Upper lobe of left lung (tissue), 4 donors: ENCODE results near the gene GBF1.
A peak's percentile ranks its signal among the peaks of the same experiment; 100 is the strongest.

Experiments
- CTCF ChIP-seq, 6 experiments: fragments of 450-650 bp in 4 of 6; fragments of 200-600 bp in 2 of 6; sonication (generic) in 2 of 6; IDR thresholded peaks; one replicate each; pipeline ENCODE4 v1.5.1; 2016 to 2019; ENCODE audit warnings: antibody characterized with exemption in 6 of 6
- EP300 ChIP-seq, 4 donors: sonication (generic); formaldehyde crosslinking; IDR thresholded peaks; one replicate each; pipeline ENCODE4 v1.5.1; 2017; ENCODE audit warnings: antibody characterized with exemption in 4 of 4, control low read depth in 2 of 4
- POLR2A ChIP-seq, 4 donors: fragments of 450-650 bp; IDR thresholded peaks; one replicate each; pipeline ENCODE4 v1.5.1; 2016 to 2017; ENCODE audit warnings: antibody characterized with exemption in 4 of 4, mild to moderate bottlenecking in 2 of 4
- POLR2AphosphoS5 ChIP-seq, 2 donors: sonication (generic); formaldehyde crosslinking; IDR thresholded peaks; one replicate each; pipeline ENCODE4 v1.5.1; 2017; ENCODE audit warnings: antibody characterized with exemption in 2 of 2

DNA sequence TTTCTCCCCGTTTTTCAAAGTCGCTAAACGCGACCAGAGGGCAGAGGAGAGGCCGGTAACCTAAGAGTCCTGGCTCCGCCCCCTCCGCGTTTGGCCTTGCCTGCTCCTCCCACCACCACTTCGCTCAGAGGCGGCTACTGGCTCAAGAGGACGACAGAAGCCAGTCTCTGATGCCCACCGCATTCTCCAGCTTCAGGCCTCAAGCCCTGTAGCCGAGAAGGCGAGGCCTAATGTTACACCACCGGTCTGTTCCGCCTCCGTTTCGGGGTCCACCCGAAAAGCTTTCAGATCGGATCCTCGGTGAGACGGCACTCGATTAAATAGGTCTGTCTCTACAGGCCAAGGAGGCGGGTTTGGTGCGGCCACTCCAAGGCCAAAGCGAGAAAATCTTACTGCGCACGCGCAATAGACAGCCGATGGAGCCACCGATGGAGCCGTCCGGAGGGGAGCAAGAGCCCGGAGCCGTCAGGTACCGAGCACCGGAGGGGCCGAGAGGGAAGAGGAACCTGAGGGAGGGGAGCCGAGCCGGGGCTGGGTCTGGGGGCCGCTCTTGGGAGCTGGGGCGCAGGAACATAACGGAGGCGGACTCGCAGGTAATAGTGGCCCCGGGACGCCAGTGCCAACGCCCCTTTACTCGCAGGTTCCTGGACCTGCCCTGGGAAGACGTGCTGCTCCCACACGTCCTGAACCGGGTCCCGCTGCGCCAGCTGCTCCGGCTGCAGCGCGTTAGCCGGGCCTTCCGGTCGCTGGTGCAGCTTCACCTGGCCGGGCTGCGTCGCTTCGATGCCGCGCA is 175.6 kb downstream of the GBF1 start, which contains the start of gene FBXL15:
- TF ChIP-seq CTCF (IDR thresholded peaks at IDR 0.05) (peak in 2 of 6 experiments; percentile 13 to 37), POLR2A (IDR thresholded peaks at IDR 0.05) (peak in 2 of 4 donors; percentile 54 to 67), EP300 (IDR thresholded peaks at IDR 0.05) (peak in 1 of 4 donors; percentile 1), POLR2AphosphoS5 (IDR thresholded peaks at IDR 0.05) (peak; percentile 60 to 87)
